ENCODE measurements around the gene THOP1.

Gene THOP1

GRCh38 chr19:2774953-2775555 is 10.2 kb upstream of the THOP1 start:
- no peak for TF ChIP-seq REST (IDR thresholded peaks at IDR 0.05; ENCODE audit: insufficient replicate concordance, low read depth)
- TF ChIP-seq POLR2AphosphoS5 (IDR thresholded peaks at IDR 0.05; ENCODE audit: low read depth), result no peak
- no peak for TF ChIP-seq SPI1 (IDR thresholded peaks at IDR 0.05; ENCODE audit: borderline replicate concordance, low read depth)
- no peak for TF ChIP-seq GABPA (IDR thresholded peaks at IDR 0.05; ENCODE audit: low read depth)
- TF ChIP-seq CTCF (IDR thresholded peaks at IDR 0.05; ENCODE audit: insufficient read depth, low read length), result no peak
- H3K27me3 ChIP-seq (ENCODE audit: insufficient read depth, poor library complexity, severe bottlenecking), result no peaks in the 10 kb centered on the region
- H3K27ac ChIP-seq (replicated peaks), result no peak overlapping the region
- no peak for DNase-seq (ENCODE audit: low read depth in 1 of 2, low spot score in 1 of 2)
- no peak overlapping the region for H3K4me3 ChIP-seq (replicated peaks; ENCODE audit: insufficient read depth, low read length)

GRCh38 chr19:2775556-2776430 is 9.5 kb upstream of the THOP1 start:
- Histone ChIP-seq H3K27me3 (ENCODE audit: insufficient read depth, poor library complexity, severe bottlenecking) (no peaks in the 10 kb centered on the region), H3K4me3 (replicated peaks; ENCODE audit: insufficient read depth, low read length) (no peak overlapping the region), H3K27ac (replicated peaks) (no peak overlapping the region; the same call in 1 of the 2 replicates)
- TF ChIP-seq REST (IDR thresholded peaks at IDR 0.05; ENCODE audit: insufficient replicate concordance, low read depth), result no peak
- no peak for TF ChIP-seq GABPA (IDR thresholded peaks at IDR 0.05; ENCODE audit: low read depth)
- no peak for TF ChIP-seq SPI1 (IDR thresholded peaks at IDR 0.05; ENCODE audit: borderline replicate concordance, low read depth)
- TF ChIP-seq CTCF (IDR thresholded peaks at IDR 0.05; ENCODE audit: insufficient read depth, low read length), result no peak
- no peak for TF ChIP-seq POLR2AphosphoS5 (IDR thresholded peaks at IDR 0.05; ENCODE audit: low read depth)
- DNase-seq (ENCODE audit: low read depth in 1 of 2, low spot score in 1 of 2), result peak; percentile 59 to 67

GRCh38 chr19:2777952-2778683 is 7.2 kb upstream of the THOP1 start:
- TF ChIP-seq GABPA (IDR thresholded peaks at IDR 0.05; ENCODE audit: low read depth) (no peak), CTCF (IDR thresholded peaks at IDR 0.05; ENCODE audit: insufficient read depth, low read length) (no peak), SPI1 (IDR thresholded peaks at IDR 0.05; ENCODE audit: borderline replicate concordance, low read depth) (no peak), REST (IDR thresholded peaks at IDR 0.05; ENCODE audit: insufficient replicate concordance, low read depth) (no peak), POLR2AphosphoS5 (IDR thresholded peaks at IDR 0.05; ENCODE audit: low read depth) (no peak)
- DNase-seq (ENCODE audit: low read depth in 1 of 2, low spot score in 1 of 2), result no peak
- Histone ChIP-seq H3K27me3 (ENCODE audit: insufficient read depth, poor library complexity, severe bottlenecking) (no peaks in the 10 kb centered on the region), H3K4me3 (replicated peaks; ENCODE audit: insufficient read depth, low read length) (no peak overlapping the region), H3K27ac (replicated peaks) (no peak overlapping the region)

Measured in HL-60 (cell line).